SJSA1 (cell line): ENCODE measurements around the gene IDH3G. TPM values are rescaled to one million over a fixed set of nuclear protein-coding genes. Genes with fewer than 3 reads are reported as not detected.

Experiments used
- DNase-seq, 2 experiments: peaks; one replicate each; pipeline ENCODE4 v3.0.0-alpha.2; 2015 to 2020; ENCODE audit warnings: low spot score in 2 of 2, low read depth in 1 of 2
- H3K27ac ChIP-seq: fragments of 250-450 bp; sonication (Bioruptor Pico); 2 replicates; pipeline ENCODE4 v1.5.1; 2020; ENCODE audit warnings: mild to moderate bottlenecking, moderate library complexity
- H3K27me3 ChIP-seq: fragments of 250-450 bp; sonication (Bioruptor Pico); replicated peaks from 2 replicates; pipeline ENCODE4 v1.5.1; 2020; ENCODE audit warnings: mild to moderate bottlenecking, moderate library complexity
- H3K36me3 ChIP-seq: fragments of 250-450 bp; sonication (Bioruptor Pico); 2 replicates; pipeline ENCODE4 v1.5.1; 2020; ENCODE audit warnings: mild to moderate bottlenecking
- H3K4me1 ChIP-seq: fragments of 250-450 bp; sonication (Bioruptor Pico); replicated peaks from 2 replicates; pipeline ENCODE4 v1.6.1; 2021; ENCODE audit warnings: mild to moderate bottlenecking
- H3K4me3 ChIP-seq: fragments of 250-450 bp; sonication (Bioruptor Pico); 2 replicates; pipeline ENCODE4 v1.5.1; 2020; ENCODE audit warnings: mild to moderate bottlenecking
- H3K9me3 ChIP-seq: fragments of 250-450 bp; sonication (Bioruptor Pico); replicated peaks from 2 replicates; pipeline ENCODE4 v1.5.1; 2020; ENCODE audit warnings: mild to moderate bottlenecking
- total RNA-seq: library from RNA; depleted of rRNA; stranded (reverse); fragments of >200 nt; shearing (Covaris generic); gene quantifications from 2 replicates; pipeline ENCODE4 v1.2.3, GENCODE V29; 2014

IDH3G gene
- total RNA-seq, 1 experiment from 2014 or later: 80.1 TPM

- DNase-seq: no peak
- H3K27ac ChIP-seq: no peak overlapping the region
- H3K27me3 ChIP-seq: no peaks in the 10 kb centered on the region
- H3K36me3 ChIP-seq: peaks cover 16% of the 10 kb centered on the region
- H3K4me1 ChIP-seq: peaks cover 15% of the 10 kb centered on the region
- no peaks in the 10 kb centered on the region for H3K9me3 ChIP-seq
- no peak overlapping the region for H3K4me3 ChIP-seq
These were observed 2.9 kb downstream of the IDH3G start for GRCh38 chrX:153791104-153791852.

GRCh38 chrX:153789654-153790053 lies 4.5 kb downstream of the IDH3G start:
- DNase-seq: no peak
- Histone ChIP-seq H3K4me3 (no peak overlapping the region), H3K36me3 (peaks cover 9% of the 10 kb centered on the region), H3K4me1 (peaks cover 5% of the 10 kb centered on the region; the same call in 1 of the 2 replicates), H3K9me3 (no peaks in the 10 kb centered on the region), H3K27me3 (no peaks in the 10 kb centered on the region), H3K27ac (no peak overlapping the region)

GRCh38 chrX:153786669-153787068 lies 7.5 kb downstream of the IDH3G start:
- Histone ChIP-seq H3K9me3 (no peaks in the 10 kb centered on the region), H3K27ac (no peak overlapping the region), H3K36me3 (peaks cover 3% of the 10 kb centered on the region; the same call in 1 of the 2 replicates), H3K4me3 (no peak overlapping the region), H3K4me1 (no peaks in the 10 kb centered on the region), H3K27me3 (no peaks in the 10 kb centered on the region)
- no peak for DNase-seq

GRCh38 chrX:153784325-153784967 lies 9.7 kb downstream of the IDH3G start:
- DNase-seq: no peak
- no peaks in the 10 kb centered on the region for H3K4me1 ChIP-seq
- no peaks in the 10 kb centered on the region for H3K9me3 ChIP-seq
- H3K36me3 ChIP-seq: peaks cover 3% of the 10 kb centered on the region; the same call in 1 of the 2 replicates
- H3K27me3 ChIP-seq: no peaks in the 10 kb centered on the region
- H3K4me3 ChIP-seq: no peak overlapping the region
- H3K27ac ChIP-seq: no peak overlapping the region

- Histone ChIP-seq H3K9me3 (no peaks in the 10 kb centered on the region), H3K27ac (no peak overlapping the region), H3K36me3 (no peaks in the 10 kb centered on the region; the same call in 1 of the 2 replicates), H3K4me1 (no peaks in the 10 kb centered on the region), H3K27me3 (no peaks in the 10 kb centered on the region), H3K4me3 (no peak overlapping the region)
- DNase-seq: no peak
These were observed 10.7 kb downstream of the IDH3G start for GRCh38 chrX:153783378-153784013.

- Histone ChIP-seq H3K36me3 (no peaks in the 10 kb centered on the region; the same call in 1 of the 2 replicates), H3K27me3 (no peaks in the 10 kb centered on the region), H3K4me1 (no peaks in the 10 kb centered on the region), H3K9me3 (no peaks in the 10 kb centered on the region), H3K4me3 (no peak overlapping the region), H3K27ac (no peak overlapping the region)
- DNase-seq: no peak
These were observed 11.3 kb downstream of the IDH3G start for GRCh38 chrX:153782871-153783270.

- Histone ChIP-seq H3K27ac (no peak overlapping the region), H3K27me3 (no peaks in the 10 kb centered on the region), H3K9me3 (no peaks in the 10 kb centered on the region), H3K36me3 (no peaks in the 10 kb centered on the region; the same call in 1 of the 2 replicates), H3K4me3 (no peak overlapping the region), H3K4me1 (no peaks in the 10 kb centered on the region)
- no peak for DNase-seq
These were observed 11.9 kb downstream of the IDH3G start for GRCh38 chrX:153782313-153782712.

GRCh38 chrX:153781428-153782047 lies 12.6 kb downstream of the IDH3G start:
- H3K36me3 ChIP-seq: no peaks in the 10 kb centered on the region; the same call in 1 of the 2 replicates
- no peaks in the 10 kb centered on the region for H3K4me1 ChIP-seq
- no peaks in the 10 kb centered on the region for H3K9me3 ChIP-seq
- no peaks in the 10 kb centered on the region for H3K27me3 ChIP-seq
- no peak overlapping the region for H3K27ac ChIP-seq
- DNase-seq: no peak
- H3K4me3 ChIP-seq: no peak overlapping the region

GRCh38 chrX:153780678-153781427 lies 13.3 kb downstream of the IDH3G start, which contains the start of gene SRPK3:
SRPK3 (plus strand) TSS chrX:153781041; CDS start chrX:153781087, 46 bp downstream.
- H3K27me3 ChIP-seq: no peaks in the 10 kb centered on the region
- H3K27ac ChIP-seq: no peak within 1 kb of the TSS
- no peaks in the 10 kb centered on the region for H3K4me1 ChIP-seq
- no peaks in the 10 kb centered on the region; the same call in 1 of the 2 replicates for H3K36me3 ChIP-seq
- H3K4me3 ChIP-seq: no peak within 1 kb of the TSS
- no peaks in the 10 kb centered on the region for H3K9me3 ChIP-seq
- no peak for DNase-seq

- Histone ChIP-seq H3K27me3 (no peaks in the 10 kb centered on the region), H3K4me1 (no peaks in the 10 kb centered on the region), H3K36me3 (no peaks in the 10 kb centered on the region), H3K4me3 (no peak overlapping the region), H3K27ac (no peak overlapping the region), H3K9me3 (no peaks in the 10 kb centered on the region)
- no peak for DNase-seq
These were observed 14.1 kb downstream of the IDH3G start for GRCh38 chrX:153779891-153780677.

- H3K4me3 ChIP-seq: no peak overlapping the region
These were observed 15.5 kb downstream of the IDH3G start for GRCh38 chrX:153778684-153779101.

GRCh38 chrX:153778181-153778580 lies 16.0 kb downstream of the IDH3G start:
- H3K36me3 ChIP-seq: no peaks in the 10 kb centered on the region

More at GRCh38 chrX:153778684-153779101, 15.5 kb downstream of the IDH3G start:
- H3K27ac ChIP-seq: no peak overlapping the region
- no peaks in the 10 kb centered on the region for H3K36me3 ChIP-seq
- no peaks in the 10 kb centered on the region for H3K9me3 ChIP-seq
- DNase-seq: no peak
- no peaks in the 10 kb centered on the region for H3K27me3 ChIP-seq
- no peaks in the 10 kb centered on the region for H3K4me1 ChIP-seq

More at GRCh38 chrX:153778181-153778580, 16.0 kb downstream of the IDH3G start:
- H3K4me3 ChIP-seq: no peak overlapping the region
- no peaks in the 10 kb centered on the region for H3K4me1 ChIP-seq
- no peaks in the 10 kb centered on the region for H3K9me3 ChIP-seq
- DNase-seq: no peak
- H3K27me3 ChIP-seq: no peaks in the 10 kb centered on the region
- no peak overlapping the region for H3K27ac ChIP-seq
